ENCODE results near the gene ABCC1. TPM values are rescaled to one million over a fixed set of nuclear protein-coding genes. Genes with fewer than 3 reads are reported as not detected.

Gene ABCC1
- total RNA-seq, 1 experiment from 2014 or later = 25.0 TPM

GRCh38 chr16:16166949-16167348, 217.5 kb downstream of the ABCC1 start:
- H3K9me3 ChIP-seq (ENCODE audit: low read depth, low read length, poor library complexity, severe bottlenecking) = no peaks in the 10 kb centered on the region
- H3K27me3 ChIP-seq (replicated peaks; ENCODE audit: insufficient read depth, low read depth, low read length, poor library complexity) = no peaks in the 10 kb centered on the region
- BruUV-seq (replicated peaks) = no TSS peak
- H3K36me3 ChIP-seq (ENCODE audit: insufficient read depth, low read length, poor library complexity, severe bottlenecking) = no peaks in the 10 kb centered on the region
- ChIA-PET POLR2A (ENCODE audit: low non-redundant PET) (no interaction called here), CTCF (no interaction called here)
- intact Hi-C loops (cut with micrococcal nuclease; ENCODE audit: unreplicated experiment) = no loop called here
- H3K4me1 ChIP-seq (ENCODE audit: insufficient read depth, low read length, poor library complexity, severe bottlenecking) = no peaks in the 10 kb centered on the region
- no peak for DNase-seq (ENCODE audit: low spot score)
- H3K4me3 ChIP-seq (ENCODE audit: low read depth, low read length, poor library complexity, severe bottlenecking) = no peak overlapping the region
- no peak overlapping the region for H3K27ac ChIP-seq (ENCODE audit: low read depth, low read length, poor library complexity, severe bottlenecking)
- TF ChIP-seq CTCF (conservative IDR thresholded peaks at IDR 0.05; ENCODE audit: low read depth, low read length) = no peak
- no peak for TF ChIP-seq EZH2 (IDR thresholded peaks at IDR 0.05; ENCODE audit: borderline replicate concordance, low read depth, low read length, poor library complexity, severe bottlenecking)

- Histone ChIP-seq H3K4me3 (ENCODE audit: low read depth, low read length, poor library complexity, severe bottlenecking) (no peak overlapping the region), H3K36me3 (ENCODE audit: insufficient read depth, low read length, poor library complexity, severe bottlenecking) (no peaks in the 10 kb centered on the region), H3K4me1 (ENCODE audit: insufficient read depth, low read length, poor library complexity, severe bottlenecking) (no peaks in the 10 kb centered on the region), H3K9me3 (ENCODE audit: low read depth, low read length, poor library complexity, severe bottlenecking) (no peaks in the 10 kb centered on the region), H3K27ac (ENCODE audit: low read depth, low read length, poor library complexity, severe bottlenecking) (no peak overlapping the region), H3K27me3 (replicated peaks; ENCODE audit: insufficient read depth, low read depth, low read length, poor library complexity) (no peaks in the 10 kb centered on the region)
- CTCF ChIA-PET = no interaction called here
- intact Hi-C loops (cut with micrococcal nuclease; ENCODE audit: unreplicated experiment) = no loop called here
- no peak for DNase-seq (ENCODE audit: low spot score)
- TF ChIP-seq CTCF (conservative IDR thresholded peaks at IDR 0.05; ENCODE audit: low read depth, low read length) (no peak), EZH2 (IDR thresholded peaks at IDR 0.05; ENCODE audit: borderline replicate concordance, low read depth, low read length, poor library complexity, severe bottlenecking) (no peak)
- POLR2A ChIA-PET (ENCODE audit: low non-redundant PET) = no interaction called here
- BruUV-seq (replicated peaks) = no TSS peak
Observed at GRCh38 chr16:16167927-16168326, 218.5 kb downstream of the ABCC1 start.

GRCh38 chr16:16168431-16168830, 219.0 kb downstream of the ABCC1 start:
- CTCF ChIA-PET = no interaction called here
- TF ChIP-seq EZH2 (IDR thresholded peaks at IDR 0.05; ENCODE audit: borderline replicate concordance, low read depth, low read length, poor library complexity, severe bottlenecking) (no peak), CTCF (conservative IDR thresholded peaks at IDR 0.05; ENCODE audit: low read depth, low read length) (no peak)
- POLR2A ChIA-PET (ENCODE audit: low non-redundant PET) = no interaction called here
- no peak overlapping the region for H3K4me3 ChIP-seq (ENCODE audit: low read depth, low read length, poor library complexity, severe bottlenecking)
- BruUV-seq (replicated peaks) = no TSS peak
- H3K36me3 ChIP-seq (ENCODE audit: insufficient read depth, low read length, poor library complexity, severe bottlenecking) = no peaks in the 10 kb centered on the region
- intact Hi-C loops (cut with micrococcal nuclease; ENCODE audit: unreplicated experiment) = no loop called here
- H3K9me3 ChIP-seq (ENCODE audit: low read depth, low read length, poor library complexity, severe bottlenecking) = no peaks in the 10 kb centered on the region
- H3K4me1 ChIP-seq (ENCODE audit: insufficient read depth, low read length, poor library complexity, severe bottlenecking) = no peaks in the 10 kb centered on the region
- no peak overlapping the region for H3K27ac ChIP-seq (ENCODE audit: low read depth, low read length, poor library complexity, severe bottlenecking)
- no peak for DNase-seq (ENCODE audit: low spot score)
- no peaks in the 10 kb centered on the region for H3K27me3 ChIP-seq (replicated peaks; ENCODE audit: insufficient read depth, low read depth, low read length, poor library complexity)
